MCF 10A (cell line): ENCODE measurements around the gene IRF2BP2. TPM values are rescaled to one million over a fixed set of nuclear protein-coding genes. Genes with fewer than 3 reads are reported as not detected.
A peak's percentile ranks its signal among the peaks of the same experiment; 100 is the strongest.

ENCODE experiments used
- BruUV-seq: library from RNA; stranded (reverse); fragments of 400-500 nt; replicated peaks from 2 replicates; lab custom pipeline; 2021; lab: Mats Ljungman, UMichigan
- CTCF ChIA-PET: fragments of 300-600 bp; sonication (Branson Sonifier 250); formaldehyde crosslinking; extraction: SDS; loops from one replicate; lab custom pipeline; 2021; ENCODE audit warnings: antibody characterized with exemption, inconsistent platforms; lab: Yijun Ruan, JAX
- POLR2A ChIA-PET: fragments of 300-600, 350-650 bp; sonication (Branson Sonifier 250); formaldehyde crosslinking; extraction: SDS; loops from one replicate; lab custom pipeline; 2020; ENCODE audit warnings: antibody characterized with exemption, inconsistent platforms; lab: Yijun Ruan, JAX
- DNase-seq: peaks from one replicate; pipeline ENCODE4 v3.0.0-alpha.2; 2018; ENCODE audit not compliant: unreplicated experiment
- H3K27ac Mint-ChIP-seq: one replicate; pipeline ENCODE4 v1.8.0; 2022; ENCODE audit warnings: mild to moderate bottlenecking, low read depth, mixed read lengths; ENCODE audit not compliant: unreplicated experiment
- H3K27me3 Mint-ChIP-seq: one replicate; pipeline ENCODE4 v1.8.0; 2022; ENCODE audit warnings: mixed read lengths; ENCODE audit not compliant: insufficient read depth, unreplicated experiment
- H3K36me3 Mint-ChIP-seq: one replicate; pipeline ENCODE4 v1.8.0; 2022; ENCODE audit warnings: mild to moderate bottlenecking, moderate library complexity, mixed read lengths; ENCODE audit not compliant: insufficient read depth, unreplicated experiment
- H3K4me1 Mint-ChIP-seq: one replicate; pipeline ENCODE4 v1.8.0; 2022; ENCODE audit warnings: mixed read lengths; ENCODE audit not compliant: insufficient read depth, unreplicated experiment
- H3K4me3 Mint-ChIP-seq: one replicate; pipeline ENCODE4 v1.8.0; 2022; ENCODE audit warnings: mild to moderate bottlenecking, moderate library complexity, mixed read lengths; ENCODE audit not compliant: unreplicated experiment
- H3K9me3 Mint-ChIP-seq: one replicate; pipeline ENCODE4 v1.8.0; 2022; ENCODE audit warnings: mixed read lengths; ENCODE audit not compliant: unreplicated experiment
- CTCF ChIP-seq: fragments of 200-600 bp; IDR thresholded peaks from one replicate; pipeline ENCODE4 v1.8.0; 2022; ENCODE audit warnings: antibody characterized with exemption, mild to moderate bottlenecking; ENCODE audit not compliant: unreplicated experiment
- intact Hi-C: fragments of 100-400 bp; cut with micrococcal nuclease; formaldehyde crosslinking; loops from 2 replicates; pipeline ENCODE4 v1.14.1; 2022
- total RNA-seq: library from RNA; stranded (reverse); gene quantifications from 2 replicates; pipeline ENCODE4 v1.2.3, GENCODE V29; 2022

IRF2BP2 gene
- total RNA-seq, 1 experiment from 2014 or later = 217 TPM

DNA sequence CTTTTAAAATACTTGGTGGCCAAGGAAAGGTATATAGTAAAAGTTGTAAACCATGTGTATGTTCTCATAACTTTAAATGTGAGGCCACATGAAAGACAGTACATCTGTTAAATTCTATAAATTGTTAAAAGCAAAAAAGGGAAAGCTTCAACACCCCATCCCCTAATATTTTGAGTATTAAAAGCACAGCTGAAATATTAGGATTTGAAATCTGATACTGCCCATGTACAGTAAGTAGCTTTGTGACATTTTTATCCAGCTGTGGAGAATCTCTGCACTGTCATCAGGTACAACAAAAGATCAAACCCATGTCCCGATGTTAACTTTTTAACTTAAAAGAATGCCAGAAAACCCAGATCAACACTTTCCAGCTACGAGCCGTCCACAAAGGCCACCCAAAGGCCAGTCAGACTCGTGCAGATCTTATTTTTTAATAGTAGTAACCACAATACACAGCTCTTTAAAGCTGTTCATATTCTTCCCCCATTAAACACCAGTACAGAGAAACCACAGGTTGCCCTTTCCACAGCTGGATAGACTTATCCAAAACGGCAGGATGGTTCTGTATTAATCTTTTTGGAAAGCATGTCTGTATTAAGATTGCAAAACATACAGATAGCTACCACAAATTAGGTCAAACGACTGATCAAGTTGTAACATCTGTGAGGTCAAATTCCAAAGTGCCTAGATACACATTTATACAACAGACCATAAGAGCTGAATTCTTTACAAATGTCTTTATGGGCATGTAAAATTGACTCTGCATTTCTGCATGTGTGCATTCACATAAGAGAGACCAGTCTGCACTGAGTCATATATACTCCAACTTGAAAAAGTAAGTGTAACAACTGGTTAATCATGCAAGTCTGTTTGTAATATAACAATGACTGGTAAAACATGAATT lies 5.2 kb downstream of the IRF2BP2 start:
- Mint-ChIP-seq H3K27me3 (no peaks in the 10 kb centered on the region), H3K4me1 (peaks cover 53% of the 10 kb centered on the region), H3K36me3 (peaks cover 64% of the 10 kb centered on the region), H3K27ac (peak overlapping the region; percentile 96), H3K9me3 (no peaks in the 10 kb centered on the region), H3K4me3 (peak overlapping the region; percentile 88)
- no TSS peak for BruUV-seq
- DNase-seq = peak; percentile 66
- TF ChIP-seq CTCF = no peak
- ChIA-PET CTCF (interaction anchor here (0.6 to 2.9 kb wide), 26 partner anchors 9 to 489 kb away, joined by 3 to 40 read pairs (median 6); no protein-coding TSS in a partner anchor), POLR2A (interaction anchor here (0.6 to 20.9 kb wide), 42 partner anchors 8 to 1313 kb away, joined by 3 to 904 read pairs (median 6); partner anchors contain the start of genes ARID4B, COA6, GGPS1 and IRF2BP2)
- intact Hi-C loops = loop anchor here (5.0 to 10.0 kb wide), 2 partner anchors 230 to 492 kb away; partner anchors contain the start of gene COA6

DNA sequence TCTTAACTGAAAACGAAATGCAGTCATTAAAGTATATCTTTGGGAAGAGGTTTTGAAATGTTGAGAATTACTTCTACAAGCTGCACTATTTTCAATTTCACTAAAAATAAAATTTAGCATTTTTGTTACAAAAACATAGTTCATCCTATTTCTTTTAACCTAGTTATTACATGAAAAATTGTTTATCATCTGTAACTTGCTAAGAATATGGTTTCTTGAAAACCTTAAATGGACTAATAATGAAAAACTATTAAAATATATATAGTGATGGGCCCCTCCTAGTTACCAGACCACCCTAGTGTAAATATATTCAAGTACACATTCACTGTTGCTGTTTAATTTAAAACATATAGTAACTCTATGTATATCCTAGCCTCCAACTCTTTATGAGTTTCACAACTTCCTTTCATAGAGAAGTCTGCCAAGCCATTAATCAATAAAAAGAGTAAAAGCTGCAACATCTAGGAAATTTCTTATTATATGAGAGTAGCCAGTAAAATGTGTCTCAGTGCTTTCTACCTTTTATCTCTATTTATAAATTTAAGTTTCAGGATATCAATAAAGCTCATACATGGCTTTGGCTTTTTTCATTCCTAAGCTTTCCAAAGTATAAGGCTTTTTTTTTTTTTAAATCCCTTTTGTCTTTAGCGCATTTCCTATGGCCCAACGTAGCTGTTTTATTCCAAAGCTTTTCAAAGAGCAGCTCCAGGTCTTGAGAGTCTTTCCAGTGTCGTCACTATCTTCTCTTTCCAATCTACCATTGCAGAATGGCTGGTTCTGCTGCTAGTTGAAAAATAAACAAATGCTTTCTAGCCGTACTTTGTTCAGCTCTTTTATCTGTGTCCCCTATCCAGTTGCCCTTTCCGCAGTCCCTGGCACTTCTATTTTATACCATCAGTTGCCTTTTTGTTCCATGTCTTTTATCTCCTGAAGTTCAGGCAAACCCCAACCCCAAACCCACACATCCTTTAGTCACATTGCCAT lies 6.5 kb downstream of the IRF2BP2 start:
- intact Hi-C loops = loop anchor here (1.0 to 10.0 kb wide), 2 partner anchors 70 to 229 kb away; partner anchors contain the start of gene COA6

More for the DNA sequence above, 6.5 kb downstream of the IRF2BP2 start:
- BruUV-seq = TSS peak; percentile 68
- H3K27me3 Mint-ChIP-seq = no peaks in the 10 kb centered on the region
- peaks cover 59% of the 10 kb centered on the region for H3K4me1 Mint-ChIP-seq
- ChIA-PET CTCF (interaction anchor here (0.6 to 2.9 kb wide), 26 partner anchors 10 to 490 kb away, joined by 3 to 40 read pairs (median 4); no protein-coding TSS in a partner anchor), POLR2A (interaction anchor here (0.7 to 20.9 kb wide), 40 partner anchors 9 to 725 kb away, joined by 3 to 904 read pairs (median 6); partner anchors contain the start of genes ARID4B, COA6, GGPS1 and IRF2BP2)
- H3K27ac Mint-ChIP-seq = peak overlapping the region; percentile 96
- peaks cover 68% of the 10 kb centered on the region for H3K36me3 Mint-ChIP-seq
- peak overlapping the region; percentile 88 for H3K4me3 Mint-ChIP-seq
- H3K9me3 Mint-ChIP-seq = no peaks in the 10 kb centered on the region
- no peak for TF ChIP-seq CTCF
- DNase-seq = peak; percentile 56
